HG03097 (cell line): Measurements from ENCODE around the gene LDLRAD1.
"Not testable (repeated sequence)": the region's sequence is repeated elsewhere in the genome, so short reads cannot be mapped to it uniquely, and the experiment has no call there.

Experiments
- ATAC-seq: cut with Tn5 transposase; IDR thresholded peaks from one replicate; pipeline ENCODE4 v1.9.1; 2021; ENCODE audit not compliant: unreplicated experiment, low FRiP score

Gene LDLRAD1

DNA sequence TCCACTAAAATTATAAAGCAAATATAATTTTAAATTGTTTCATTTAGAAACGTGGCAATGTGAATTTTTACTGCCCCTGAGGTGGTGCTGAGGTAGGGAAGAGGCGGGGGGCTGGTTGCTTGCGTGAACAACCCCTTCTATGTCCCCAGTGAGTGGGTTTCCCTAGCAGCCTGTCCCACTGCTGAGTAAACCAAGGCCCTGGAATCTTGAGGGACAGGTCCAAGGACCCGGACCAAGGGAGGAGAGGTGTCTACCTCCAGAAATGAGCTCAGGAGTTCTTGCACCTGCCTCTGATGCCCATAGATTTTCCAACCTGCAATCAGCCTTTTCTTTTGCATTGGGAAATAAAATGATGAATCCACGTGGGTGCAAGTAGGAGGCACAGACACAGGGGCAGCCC, 649 bp upstream of the LDLRAD1 start:
- no peak for ATAC-seq

DNA sequence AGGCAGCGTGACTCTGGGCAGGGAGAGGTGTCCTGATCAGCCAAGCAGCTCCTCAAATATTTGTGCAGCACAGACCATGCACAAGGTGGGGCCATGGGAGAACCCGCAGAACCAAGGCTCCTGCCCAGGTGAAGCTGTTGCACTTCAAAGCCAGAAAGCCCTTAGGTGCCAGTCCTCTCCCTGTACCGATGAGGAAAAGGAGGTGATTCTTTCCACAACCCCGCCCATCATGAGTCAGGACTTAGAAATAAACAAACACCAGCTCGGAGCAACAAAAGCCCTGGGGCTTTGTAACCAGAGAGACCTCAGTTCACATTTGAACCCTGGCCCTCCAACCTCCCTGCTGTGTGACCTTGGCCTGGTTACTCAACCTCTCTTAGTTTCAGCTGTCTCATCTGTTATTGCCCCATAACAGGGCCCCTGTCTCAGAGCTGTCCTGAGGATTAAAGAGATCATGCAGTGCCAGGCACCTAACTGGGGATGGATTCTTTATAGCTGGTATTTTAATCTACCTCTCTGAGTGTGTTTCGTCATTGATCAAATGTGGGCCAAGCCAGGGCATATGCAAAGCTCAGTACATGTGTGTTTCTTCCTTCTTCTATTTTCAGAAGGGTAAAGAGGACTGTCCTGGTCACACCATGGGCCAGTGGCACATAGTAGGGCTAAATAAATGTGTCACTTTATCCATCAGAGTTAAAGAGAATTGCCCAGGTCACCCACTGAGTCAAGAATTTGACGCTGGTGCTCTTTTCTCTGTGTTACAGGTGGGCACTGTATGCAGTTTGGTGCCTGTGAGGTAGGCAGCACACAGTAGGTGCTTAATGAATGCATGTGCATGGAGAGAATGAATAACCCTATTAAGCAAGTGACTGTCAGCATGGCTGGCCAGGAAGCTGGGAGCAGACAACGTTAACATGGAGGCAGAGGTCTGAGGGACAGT, 1.4 kb downstream of the LDLRAD1 start:
- ATAC-seq = no peak

DNA sequence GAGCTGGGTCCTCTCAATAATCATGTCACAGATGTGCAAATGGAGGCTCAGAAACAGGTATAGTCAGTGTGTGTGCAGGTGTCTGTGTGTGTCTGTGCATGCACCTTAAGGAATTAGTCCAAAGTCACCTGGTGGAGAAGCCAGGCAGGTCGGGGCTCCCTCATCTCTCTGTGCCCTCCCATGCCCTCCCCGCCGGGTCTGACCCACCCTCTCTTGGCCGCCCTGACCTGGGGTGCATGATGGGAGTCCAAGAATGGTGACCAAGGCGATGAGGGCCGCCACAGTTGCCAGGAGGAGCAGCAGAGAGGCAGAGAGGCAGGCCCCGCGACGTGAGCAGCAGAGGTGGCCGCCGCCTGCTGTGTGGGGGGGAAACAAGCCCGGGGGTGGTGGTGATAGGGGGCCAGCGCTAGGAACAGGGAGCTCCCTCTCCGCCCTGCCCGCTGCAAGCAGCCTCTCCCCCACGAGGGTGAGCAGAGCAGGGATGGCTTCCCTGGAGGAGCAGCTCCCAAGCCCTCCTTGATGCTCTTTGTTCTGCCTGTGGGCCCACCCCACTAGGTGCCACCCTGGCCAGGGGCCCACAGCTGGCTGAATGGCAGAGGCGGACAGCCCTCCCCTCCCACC, 3.9 kb downstream of the LDLRAD1 start:
- no peak for ATAC-seq

DNA sequence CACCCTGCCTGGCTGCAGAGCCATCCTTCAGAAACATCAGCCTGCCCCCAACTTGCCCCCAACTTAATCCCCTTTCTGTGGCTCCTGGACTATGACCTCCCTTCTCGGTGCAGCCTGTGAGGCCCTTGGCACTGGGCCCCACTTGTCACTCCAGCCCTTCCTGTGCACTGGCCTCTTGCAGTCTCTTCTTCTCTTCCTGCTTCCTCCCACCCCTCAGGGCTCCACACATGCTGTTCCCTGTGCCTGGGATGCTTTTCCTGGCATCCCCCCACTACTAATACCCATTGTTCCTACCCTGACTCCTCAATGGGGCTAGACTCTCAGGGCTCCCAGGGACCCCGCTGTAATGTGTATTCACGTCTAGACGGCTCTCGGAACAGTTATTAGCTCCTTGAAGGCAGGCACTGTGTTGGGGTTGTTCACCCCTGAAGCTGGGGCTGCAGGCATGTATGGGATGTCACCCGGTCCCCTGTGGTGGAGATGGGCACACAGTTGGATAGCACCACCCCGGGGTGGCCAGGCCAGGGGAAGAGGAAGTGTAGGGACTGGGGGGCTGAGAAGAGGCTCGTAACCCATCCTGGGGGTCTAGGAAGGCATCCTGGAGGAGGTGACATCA, 4.5 kb downstream of the LDLRAD1 start:
- ATAC-seq = no peak

DNA sequence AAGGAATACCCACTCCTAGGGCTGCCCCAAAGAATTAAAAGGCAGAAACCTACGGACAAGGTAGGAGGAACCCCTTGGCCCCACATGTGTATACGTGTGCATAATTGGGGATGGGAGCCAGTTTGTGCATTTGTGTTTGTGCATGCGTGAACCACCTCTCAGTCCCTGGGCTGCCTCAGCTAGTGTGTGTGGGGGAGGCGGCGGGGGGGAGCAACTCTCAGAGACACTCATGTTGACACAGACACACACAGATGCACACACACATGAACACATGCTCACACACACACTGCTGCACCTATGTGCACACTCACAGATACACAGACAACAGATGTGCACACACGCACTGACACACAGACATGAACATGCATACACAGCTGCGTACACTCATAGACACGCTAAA, 5.1 kb downstream of the LDLRAD1 start:
- no peak for ATAC-seq

DNA sequence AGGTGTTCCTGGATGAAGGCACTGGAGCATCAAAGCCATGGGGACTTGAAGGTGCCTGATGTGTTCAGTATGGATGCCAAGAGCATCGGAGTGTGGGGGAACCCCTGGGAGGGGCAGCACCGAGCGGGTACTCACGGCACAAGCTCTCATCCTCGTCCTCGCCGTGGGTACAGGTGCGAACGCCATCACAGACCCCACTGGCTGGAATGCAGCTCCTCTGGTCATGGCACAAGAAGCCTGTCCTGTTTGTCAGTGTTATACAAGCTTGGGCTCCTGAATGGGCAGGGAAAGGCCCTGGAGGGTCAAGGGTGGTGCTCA, 6.0 kb downstream of the LDLRAD1 start:
- ATAC-seq = no peak

DNA sequence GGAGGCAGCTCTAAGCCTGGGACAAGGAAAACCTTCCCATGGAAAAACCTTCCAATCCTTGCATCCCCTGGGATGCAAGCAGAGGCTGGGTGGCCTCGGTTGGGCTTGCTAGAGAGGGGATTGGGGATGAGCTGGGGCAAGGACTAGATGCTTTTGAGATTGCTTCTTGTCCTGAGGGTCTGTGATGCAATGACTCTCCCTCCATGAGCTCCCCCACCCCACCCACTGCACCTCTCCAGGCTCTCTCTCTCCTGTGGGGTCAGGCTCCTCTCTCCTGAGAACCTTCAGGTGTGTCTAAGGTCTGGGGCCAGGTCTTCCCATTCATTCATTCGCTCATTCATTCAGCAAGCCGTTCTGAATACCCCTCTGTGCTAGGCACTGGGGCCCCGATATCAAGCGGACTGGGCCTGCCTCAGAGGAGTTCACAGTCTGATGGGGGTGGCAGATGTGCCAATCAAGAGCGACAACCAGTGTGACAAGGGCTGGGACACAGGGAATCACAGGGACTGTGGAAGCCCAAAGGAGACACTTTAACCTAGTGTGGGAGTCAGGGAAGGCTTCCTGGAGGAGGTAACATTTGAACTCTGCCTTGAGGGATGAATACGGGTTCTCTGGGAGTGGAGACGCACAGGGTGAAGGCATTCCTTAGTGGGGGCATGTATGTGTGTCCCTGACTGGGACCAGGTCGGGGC, 6.5 kb downstream of the LDLRAD1 start:
- ATAC-seq = no peak

DNA sequence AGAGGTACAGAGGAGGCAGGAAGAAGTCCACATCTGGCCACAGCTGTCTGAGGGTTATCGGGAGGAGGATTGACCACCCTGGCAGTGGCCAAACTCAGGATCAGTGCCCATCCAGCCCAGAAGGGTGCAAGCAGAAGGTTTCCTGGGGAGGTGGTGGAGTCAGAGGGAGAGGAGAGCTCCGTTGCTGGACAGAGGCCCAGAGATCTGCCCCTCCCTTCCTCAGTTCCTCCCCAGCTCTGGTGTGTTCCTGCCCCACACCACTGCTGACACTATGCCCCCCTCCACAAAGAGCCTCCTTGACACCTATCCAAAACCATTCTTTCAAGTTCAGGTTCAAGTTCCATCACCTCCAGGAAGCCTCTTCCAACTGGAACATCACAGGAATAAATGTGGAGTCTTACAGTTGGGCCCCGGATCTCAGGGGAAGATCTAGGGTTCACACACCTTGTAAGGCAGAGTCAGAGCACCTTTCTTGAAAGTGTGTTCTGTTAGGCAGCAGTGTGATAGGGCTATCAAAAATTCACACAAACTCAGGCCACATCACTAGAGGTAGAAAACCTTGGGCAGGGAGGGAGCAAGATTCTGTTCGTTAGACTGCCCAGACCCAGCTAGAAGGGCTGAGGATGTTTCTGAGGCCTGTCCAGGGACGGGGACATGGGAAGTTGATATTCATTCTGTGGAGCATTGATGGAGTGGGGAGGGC, 7.4 kb downstream of the LDLRAD1 start:
- no peak for ATAC-seq

DNA sequence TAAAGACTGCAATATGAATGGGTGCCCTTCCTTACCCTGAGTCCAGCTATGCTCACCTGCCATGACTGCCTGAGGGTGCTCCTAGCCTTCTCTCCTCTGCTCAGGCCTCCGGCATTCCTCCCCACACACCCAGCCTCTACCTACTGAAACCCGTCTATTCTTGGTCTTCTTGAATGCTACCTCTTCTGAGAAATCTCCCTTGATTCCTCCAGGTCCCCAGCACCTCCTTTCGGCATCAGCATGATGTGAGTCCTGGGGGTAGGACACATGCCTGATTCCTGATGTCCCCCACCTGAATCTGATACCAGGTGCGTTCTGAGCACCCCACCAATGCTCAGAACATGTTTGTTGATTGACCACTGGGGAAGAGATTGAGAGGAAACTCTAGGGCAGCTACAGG, 8.6 kb downstream of the LDLRAD1 start:
- no peak for ATAC-seq

DNA sequence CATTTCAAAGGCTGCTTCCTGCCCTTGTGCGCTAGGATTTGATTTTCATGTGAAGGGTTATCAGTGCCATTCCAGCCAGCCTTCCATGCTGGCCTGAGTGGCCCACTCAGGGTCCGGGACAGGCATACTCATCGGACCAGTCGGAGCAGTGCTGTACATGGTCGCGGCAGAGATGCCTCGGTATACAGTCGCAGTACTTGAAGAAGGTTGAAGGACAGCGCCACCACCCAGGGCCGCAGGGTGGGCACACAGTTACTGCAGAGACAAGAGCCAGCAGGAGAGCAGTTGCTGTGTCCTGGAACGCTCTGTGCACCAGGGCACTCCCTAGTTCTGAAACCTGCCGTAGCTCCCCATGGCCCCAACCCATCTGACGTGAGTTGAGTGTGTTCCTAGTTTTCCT, 9.1 kb downstream of the LDLRAD1 start:
- no peak for ATAC-seq

DNA sequence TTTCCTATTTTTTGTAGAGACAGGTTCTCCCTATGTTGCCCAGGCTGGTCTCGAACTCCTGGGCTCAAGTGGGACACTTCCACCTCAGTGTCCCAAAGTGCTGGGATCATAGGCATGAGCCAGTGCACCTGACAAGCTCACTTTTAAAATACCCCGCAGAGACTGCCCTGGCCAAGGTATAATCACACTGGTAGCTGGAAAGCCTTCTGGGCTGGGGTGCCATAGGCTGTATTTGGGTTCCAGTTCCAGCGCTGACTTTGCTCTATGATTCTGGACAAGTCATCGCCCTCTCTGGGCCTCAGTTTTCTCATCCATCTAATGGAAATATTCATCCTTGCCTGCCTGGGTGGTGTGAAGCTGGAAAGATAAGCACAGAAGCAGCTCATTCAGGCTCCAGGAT, 10.4 kb downstream of the LDLRAD1 start:
- ATAC-seq = no peak

DNA sequence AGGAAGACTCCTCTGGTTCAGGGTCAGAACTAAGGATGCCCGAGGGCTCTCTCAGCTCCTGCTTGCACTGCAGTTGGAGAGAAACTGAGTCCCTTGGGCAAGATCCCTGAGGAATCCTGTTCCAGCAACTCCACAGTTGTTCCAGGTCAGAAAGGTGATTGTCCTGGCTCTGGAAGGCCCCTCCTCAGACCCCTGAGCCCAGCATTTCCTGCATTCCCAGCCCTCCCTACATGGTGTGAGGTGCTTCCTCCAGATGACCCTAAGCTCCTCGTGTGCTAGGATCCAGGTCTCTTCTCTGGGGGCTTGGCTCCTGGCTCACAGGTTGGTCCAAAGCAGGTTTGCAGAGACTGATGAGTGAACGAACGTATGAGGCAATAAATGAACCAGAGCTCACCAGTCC, 11.5 kb downstream of the LDLRAD1 start:
- no peak for ATAC-seq

DNA sequence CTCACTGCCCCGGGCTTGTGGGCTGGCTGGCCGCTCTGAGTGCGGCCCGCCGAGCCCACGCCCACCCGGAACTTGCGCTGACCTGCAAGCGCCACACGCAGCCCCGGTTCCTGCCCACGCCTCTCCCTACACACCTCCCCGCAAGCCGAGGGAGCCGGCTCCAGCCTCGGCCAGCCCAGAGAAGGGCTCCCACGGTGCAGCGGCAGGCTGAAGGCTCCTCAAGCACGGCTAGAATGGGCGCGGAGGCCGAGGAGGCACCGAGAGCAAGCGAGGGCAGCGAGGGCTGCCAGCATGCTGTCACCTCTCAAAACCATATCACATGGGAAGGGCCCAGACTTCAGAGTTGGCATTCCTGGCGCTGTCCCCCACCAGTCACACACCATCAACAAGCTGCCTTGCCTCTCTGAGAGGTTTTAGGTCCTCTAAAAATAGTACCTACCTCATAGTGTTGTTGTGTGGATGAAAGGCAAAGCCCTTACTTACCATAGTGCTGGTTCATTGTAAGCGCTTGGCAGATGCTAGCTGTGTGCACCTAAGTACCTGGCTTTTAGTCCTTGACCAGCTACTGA, 13.4 kb downstream of the LDLRAD1 start:
- no peak for ATAC-seq

DNA sequence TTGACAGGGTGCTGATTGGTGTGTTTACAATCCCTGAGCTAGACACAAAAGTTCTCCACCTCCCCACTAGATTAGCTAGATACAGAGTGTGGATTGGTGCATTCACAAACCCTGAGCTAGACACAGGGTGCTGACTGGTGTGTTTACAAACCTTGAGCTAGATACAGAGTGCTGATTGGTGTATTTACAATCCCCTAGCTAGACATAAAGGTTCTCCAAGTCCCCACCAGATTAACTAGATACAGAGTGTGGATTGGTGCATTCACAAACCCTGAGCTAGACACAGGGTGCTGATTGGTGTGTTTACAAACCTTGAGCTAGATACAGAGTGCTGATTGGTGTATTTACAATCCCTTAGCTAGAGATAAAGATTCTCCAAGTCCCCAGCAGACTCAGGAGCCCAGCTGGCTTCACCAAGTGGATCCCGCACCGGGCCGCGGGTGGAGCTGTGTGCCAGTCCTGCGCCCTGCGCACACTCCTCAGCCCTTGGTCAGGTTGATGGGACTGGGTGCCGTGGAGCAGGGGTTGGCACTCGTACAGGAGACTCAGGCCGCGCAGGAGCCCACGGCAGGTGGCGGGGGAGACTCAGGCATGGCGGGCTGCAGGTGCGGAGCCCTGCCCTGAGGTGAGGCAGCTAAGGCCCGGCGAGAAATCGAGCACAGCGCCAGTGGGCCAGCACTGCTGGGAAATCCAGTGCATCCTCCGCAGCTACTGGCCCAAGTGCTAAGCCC, 14.1 kb downstream of the LDLRAD1 start:
- not testable (repeated sequence) for ATAC-seq

DNA sequence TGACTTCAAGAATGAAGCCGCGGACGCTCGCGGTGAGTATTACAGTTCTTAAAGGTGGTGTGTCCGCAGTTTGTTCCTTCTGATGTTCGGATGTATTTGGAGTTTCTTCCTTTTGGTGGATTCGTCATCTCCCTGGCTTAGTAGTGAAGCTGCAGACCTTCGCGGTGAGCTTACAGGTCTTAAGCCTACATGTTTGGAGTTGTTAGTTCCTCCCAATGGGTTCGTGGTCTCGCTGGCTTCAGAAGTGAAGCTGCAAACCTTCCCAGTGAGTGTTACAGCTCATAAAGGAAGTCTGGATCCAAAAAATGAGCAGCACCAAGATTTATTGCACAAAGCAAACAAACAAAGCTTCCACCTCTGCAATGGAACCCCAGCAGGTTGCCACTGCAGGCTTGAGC, 14.7 kb downstream of the LDLRAD1 start:
- no peak for ATAC-seq

DNA sequence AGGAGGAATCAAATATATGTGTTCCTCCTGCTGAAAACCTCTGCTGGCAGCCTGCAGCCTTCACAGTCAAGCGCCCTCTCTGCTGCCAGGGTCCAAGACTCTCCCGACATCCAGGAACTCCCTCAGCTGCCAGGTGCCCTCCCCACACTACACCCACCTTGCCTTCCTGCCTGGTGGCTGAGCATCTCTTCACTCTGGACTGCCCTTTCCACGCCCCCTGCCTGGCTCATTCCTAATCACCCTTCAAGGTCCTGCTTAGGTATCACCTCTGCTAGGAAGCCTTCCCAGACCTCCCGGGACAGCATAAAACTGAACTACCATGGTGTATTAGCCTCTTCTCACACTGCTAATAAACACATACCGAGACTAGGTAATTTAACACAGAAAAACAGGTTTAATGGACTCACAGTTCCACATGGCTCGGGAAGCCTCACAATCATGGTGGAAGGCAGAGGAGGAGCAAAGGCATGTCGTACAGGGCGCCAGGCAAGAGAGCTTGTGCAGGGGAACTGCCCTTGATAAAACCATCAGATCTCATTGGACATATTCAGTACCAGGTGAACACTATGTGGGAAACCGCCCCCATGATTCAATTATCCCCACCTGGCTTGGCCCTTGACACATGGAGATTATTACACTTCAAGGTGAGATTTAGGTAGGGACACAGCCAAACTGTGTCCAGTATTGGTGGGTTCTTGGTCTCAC, 15.3 kb downstream of the LDLRAD1 start:
- no peak for ATAC-seq

DNA sequence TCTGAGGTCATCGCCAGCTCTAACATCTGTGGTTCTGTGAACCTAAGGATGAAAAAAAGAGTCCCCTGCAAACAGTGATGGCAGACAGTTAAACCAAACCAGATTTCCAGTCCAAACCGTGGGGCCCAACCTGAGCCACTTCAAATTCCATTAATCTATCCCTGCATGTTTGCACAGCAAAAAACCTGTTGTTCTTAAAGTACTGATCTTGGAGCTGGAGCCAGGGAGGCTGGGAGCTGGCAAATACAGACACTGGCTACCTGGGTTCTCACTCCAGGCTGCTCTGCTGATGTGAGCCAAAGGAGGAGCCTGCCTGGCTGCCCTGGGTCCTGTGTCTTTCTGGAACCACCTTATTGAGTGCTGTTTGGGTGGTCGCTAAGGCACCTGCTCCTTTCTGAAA, 16.4 kb downstream of the LDLRAD1 start:
- ATAC-seq = no peak

DNA sequence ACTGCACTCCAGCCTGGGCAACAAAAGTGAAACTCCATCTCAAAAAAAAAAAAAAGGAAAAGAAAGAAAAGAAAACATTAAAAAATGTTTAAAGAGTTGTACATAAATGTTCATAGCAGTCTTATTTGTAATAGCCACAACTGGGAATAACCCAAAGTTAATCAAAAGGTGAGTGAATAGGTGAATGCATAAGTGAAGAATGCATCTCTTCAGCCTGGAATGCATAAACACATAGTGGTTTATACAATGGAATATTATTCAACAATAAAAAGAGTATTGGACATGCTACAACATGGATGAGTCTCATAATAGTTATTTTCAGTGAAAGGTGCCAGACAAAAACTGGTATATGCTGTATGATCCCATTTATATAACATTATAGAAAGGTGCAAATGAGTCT, 18.1 kb downstream of the LDLRAD1 start:
- no peak for ATAC-seq

DNA sequence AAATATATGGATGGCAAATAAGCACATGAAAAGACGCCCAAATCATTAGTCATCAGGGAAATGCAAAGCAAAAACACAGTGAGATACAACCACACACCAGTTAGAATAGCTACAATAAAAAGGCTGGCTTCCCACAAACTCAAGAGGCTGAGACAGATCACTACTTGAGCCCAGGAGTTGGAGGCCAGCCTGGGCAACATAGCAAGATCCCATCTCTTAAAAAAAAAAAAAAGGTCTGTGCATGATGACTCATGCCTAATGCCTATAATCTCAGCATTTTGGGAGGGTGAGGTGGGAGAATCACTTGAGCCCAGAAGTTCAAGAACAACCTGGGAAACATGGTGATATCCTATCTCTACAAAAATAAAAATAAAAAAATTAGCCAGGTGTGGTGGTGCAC, 19.8 kb downstream of the LDLRAD1 start:
- no peak for ATAC-seq
